Neutrophil (primary cell): ENCODE data around the gene CD63.
A peak's percentile ranks its signal among the peaks of the same experiment; 100 is the strongest.

ENCODE experiments used
- H3K27ac ChIP-seq: fragments of 200-600 bp; sonication (generic); 2 replicates; pipeline ENCODE4 v1.5.1; 2016; ENCODE audit warnings: mild to moderate bottlenecking, moderate library complexity
- H3K27me3 ChIP-seq: fragments of 200-600 bp; sonication (generic); 2 replicates; pipeline ENCODE4 v1.6.0; 2016; ENCODE audit warnings: mild to moderate bottlenecking
- H3K36me3 ChIP-seq: fragments of 200-600 bp; sonication (generic); 2 replicates; pipeline ENCODE4 v1.5.1; 2017
- H3K4me1 ChIP-seq, 2 experiments: fragments of 200-600 bp in 1 of 2; sonication (generic) in 1 of 2; 1 replicate in 1 of 2; 2 replicates in 1 of 2; pipeline versions ENCODE4 v1.5.1 to v1.6.1; 2013 to 2016; ENCODE audit warnings: low read depth in 1 of 2, low read length in 1 of 2, mild to moderate bottlenecking in 1 of 2, moderate library complexity in 1 of 2; ENCODE audit not compliant: control insufficient read depth in 1 of 2, insufficient read depth in 1 of 2
- H3K4me3 ChIP-seq, 2 experiments: fragments of 200-600 bp in 1 of 2; sonication (generic) in 1 of 2; 1 replicate in 1 of 2; 2 replicates in 1 of 2; pipeline ENCODE4 v1.5.1; 2013 to 2016; ENCODE audit warnings: low read depth in 1 of 2, low read length in 1 of 2, mild to moderate bottlenecking in 1 of 2, moderate library complexity in 1 of 2
- H3K9me3 ChIP-seq: fragments of 200-600 bp; sonication (generic); 2 replicates; pipeline ENCODE4 v1.5.1; 2016
- TF ChIP-seq, protein P1 (sequence below): fragments of 200-600 bp; sonication (generic); IDR thresholded peaks from 2 replicates; pipeline ENCODE4 v1.5.1; 2016; ENCODE audit warnings: antibody characterized with exemption

Gene CD63

DNA sequence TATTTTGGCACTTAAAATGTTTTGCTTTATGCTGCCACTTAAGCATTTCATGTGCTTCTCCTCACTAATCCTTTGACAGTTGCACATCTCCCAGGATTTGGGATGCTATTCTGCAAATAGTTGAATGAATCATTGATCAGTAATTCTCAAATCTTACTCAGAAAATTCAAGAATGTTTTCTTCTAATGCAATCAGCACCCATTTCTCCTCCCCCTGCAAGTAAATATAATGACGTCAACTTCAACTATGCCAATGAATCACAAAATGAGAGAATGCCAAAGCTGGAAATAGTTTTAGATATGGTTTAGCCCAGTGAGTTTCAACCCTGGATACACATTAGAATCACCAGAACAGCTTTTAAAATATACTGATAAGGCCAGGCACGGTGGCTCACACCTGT, 15.1 kb downstream of the CD63 start:
- no peaks in the 10 kb centered on the region for H3K9me3 ChIP-seq
- H3K36me3 ChIP-seq, result peaks cover 4% of the 10 kb centered on the region
- no peak overlapping the region for H3K4me3 ChIP-seq
- TF ChIP-seq, protein P1, sequence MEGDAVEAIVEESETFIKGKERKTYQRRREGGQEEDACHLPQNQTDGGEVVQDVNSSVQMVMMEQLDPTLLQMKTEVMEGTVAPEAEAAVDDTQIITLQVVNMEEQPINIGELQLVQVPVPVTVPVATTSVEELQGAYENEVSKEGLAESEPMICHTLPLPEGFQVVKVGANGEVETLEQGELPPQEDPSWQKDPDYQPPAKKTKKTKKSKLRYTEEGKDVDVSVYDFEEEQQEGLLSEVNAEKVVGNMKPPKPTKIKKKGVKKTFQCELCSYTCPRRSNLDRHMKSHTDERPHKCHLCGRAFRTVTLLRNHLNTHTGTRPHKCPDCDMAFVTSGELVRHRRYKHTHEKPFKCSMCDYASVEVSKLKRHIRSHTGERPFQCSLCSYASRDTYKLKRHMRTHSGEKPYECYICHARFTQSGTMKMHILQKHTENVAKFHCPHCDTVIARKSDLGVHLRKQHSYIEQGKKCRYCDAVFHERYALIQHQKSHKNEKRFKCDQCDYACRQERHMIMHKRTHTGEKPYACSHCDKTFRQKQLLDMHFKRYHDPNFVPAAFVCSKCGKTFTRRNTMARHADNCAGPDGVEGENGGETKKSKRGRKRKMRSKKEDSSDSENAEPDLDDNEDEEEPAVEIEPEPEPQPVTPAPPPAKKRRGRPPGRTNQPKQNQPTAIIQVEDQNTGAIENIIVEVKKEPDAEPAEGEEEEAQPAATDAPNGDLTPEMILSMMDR, result no peak
- no peak overlapping the region for H3K27ac ChIP-seq
- no peaks in the 10 kb centered on the region for H3K27me3 ChIP-seq
- H3K4me1 ChIP-seq, result peaks cover 37 to 39% of the 10 kb centered on the region in 2 experiments

DNA sequence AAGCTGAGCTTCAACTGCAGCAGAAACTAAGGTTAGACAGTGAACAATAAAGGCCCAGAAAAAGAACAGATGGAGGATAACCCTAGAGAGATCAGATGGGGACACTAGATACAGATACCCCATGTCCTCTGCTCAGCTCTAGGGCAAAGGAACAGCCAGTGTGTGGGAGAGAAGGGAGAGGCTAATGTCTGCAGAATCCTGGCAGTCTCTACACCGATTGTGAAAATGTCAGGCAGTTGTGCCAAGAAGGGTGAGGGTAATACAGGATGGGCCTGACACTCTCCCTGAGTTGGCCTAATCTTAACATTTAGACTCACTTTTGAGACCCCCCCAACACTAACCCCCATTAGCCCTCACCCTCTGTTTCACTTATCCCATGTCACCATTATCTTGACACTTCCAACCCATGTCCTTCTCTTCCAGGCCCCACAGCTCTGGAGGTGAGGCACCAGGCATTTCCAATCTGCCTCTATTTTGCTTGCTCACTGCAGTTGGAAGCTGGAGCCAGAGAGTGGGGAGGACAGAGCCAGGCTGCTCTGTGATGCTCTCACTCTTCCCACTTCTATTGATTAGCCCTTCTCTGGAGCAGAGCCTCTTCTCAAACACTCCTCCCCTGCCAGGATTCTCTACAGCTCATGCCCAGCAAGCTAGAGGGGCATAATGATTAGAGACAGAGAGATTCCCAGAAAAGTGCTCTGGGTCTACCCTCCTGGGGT, 16.0 kb downstream of the CD63 start:
- no peaks in the 10 kb centered on the region for H3K36me3 ChIP-seq
- H3K9me3 ChIP-seq, result no peaks in the 10 kb centered on the region
- H3K27me3 ChIP-seq, result peaks cover 2% of the 10 kb centered on the region
- H3K4me3 ChIP-seq, result no peak overlapping the region
- TF ChIP-seq, protein P1, result no peak
- H3K4me1 ChIP-seq, result peaks cover 36 to 37% of the 10 kb centered on the region in 2 experiments
- H3K27ac ChIP-seq, result no peak overlapping the region

DNA sequence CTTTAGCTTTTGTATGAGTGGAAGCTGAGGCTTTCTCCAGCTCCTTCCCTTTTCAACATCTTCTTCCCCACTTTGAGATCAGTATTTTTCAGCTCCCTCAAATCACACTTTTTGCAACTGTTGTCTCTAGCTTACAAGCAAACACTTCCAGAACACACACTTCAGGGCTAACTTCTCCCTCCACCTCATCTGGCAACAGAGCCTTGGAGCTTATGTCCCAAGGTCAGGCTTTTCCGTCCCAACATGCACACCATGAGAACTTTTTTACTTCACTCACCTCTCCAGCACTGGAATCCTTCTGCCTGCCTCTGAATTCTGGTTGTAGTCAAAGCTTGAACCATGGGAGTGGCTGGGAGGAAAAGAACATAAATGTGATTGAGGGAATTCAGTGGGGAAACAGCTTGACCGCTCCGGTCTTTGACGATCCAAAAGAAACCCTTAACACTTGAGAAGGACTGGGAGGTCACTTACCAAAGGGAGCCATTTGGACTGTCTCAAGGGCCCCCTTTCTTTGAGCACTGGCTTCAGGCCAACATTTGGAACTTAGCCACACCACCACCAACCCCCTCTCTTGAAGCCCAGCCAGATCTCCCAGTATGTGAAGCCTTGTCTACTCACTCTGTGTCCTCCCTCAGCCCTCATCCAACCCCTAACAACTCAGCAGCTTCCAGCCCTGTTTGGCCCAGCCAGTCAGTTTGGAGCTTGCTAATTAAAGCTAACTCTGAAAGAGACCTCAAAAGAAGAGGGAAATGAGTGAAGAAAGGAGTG, 16.8 kb downstream of the CD63 start:
- peaks cover 11% of the 10 kb centered on the region for H3K27me3 ChIP-seq
- peaks cover 34 to 37% of the 10 kb centered on the region in 2 experiments for H3K4me1 ChIP-seq
- no peak overlapping the region for H3K4me3 ChIP-seq

DNA sequence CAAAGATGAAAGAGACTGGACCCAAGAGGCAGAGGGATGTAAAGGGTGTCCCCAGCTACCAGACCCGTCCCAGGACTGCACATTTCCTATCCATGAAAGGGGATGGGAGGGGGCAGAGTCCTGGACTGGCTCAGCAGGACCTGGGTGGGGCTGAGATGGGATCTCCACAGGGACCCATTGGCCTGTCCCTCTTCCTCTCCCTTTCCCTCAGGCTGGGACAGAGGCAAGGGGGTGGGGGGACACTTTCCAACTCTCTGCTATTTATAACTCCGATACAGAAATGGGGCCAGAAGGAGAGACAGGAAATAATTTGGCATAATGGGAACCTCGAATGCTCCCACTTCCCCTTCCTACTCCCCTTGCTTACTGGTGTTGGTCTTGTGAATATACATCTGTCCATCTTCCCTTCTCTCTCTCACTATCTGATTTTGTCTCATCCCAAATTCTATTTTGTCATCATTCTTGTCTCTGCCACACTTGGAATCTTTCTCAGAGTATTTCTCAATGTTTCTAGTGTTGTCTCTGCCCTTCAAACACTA, 20.0 kb downstream of the CD63 start:
- Histone ChIP-seq H3K9me3 (no peaks in the 10 kb centered on the region), H3K4me3 (peak overlapping the region; percentile 59 to 85), H3K4me1 (peaks cover 17 to 20% of the 10 kb centered on the region in 2 experiments), H3K27me3 (peaks cover 21% of the 10 kb centered on the region), H3K27ac (no peak overlapping the region), H3K36me3 (no peaks in the 10 kb centered on the region)
- TF ChIP-seq, protein P1, result no peak

More for the DNA sequence above, 16.8 kb downstream of the CD63 start:
- Histone ChIP-seq H3K36me3 (no peaks in the 10 kb centered on the region), H3K9me3 (no peaks in the 10 kb centered on the region), H3K27ac (no peak overlapping the region)
- TF ChIP-seq, protein P1, result no peak

DNA sequence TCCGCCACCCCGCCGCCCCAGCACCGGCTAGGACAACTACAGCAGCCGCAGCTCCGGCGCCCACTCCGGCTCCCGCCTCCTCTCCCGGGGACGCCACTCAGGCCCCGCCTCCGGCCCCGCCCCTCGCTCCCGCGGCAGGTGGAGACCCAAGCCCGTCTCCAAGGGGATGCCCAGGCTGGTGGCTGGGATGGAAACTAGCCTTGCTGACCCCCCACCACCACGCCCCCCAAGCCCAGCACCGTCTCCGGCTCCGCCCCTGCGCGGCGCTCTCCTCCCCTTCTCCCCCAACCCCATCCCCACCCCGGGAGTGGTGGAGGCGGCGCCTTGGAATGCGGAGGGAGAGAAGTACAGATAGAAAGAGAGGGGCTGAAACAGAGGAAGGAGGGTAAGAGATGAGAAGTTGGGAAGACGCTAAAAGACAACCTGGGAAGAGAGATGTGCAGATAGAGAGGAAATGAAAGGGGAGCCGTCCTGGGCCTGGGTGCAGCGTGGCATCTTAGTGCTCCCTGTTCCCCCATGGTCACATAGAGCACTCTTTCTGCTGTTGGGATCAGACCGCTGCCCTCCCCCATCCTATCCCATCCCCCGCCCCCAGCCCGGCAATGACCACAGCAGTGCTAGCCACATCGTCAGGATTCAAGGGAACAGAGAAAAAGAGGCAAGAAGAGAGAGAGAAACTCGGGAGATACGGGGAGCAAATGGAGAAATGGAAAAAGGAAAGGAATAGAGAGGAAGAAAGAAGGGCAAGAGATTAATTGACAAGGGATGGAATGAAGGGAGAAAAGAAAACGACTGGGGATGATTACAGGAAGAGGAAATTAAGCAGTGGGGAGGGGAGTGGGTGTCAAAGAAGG, 20.7 kb downstream of the CD63 start, which contains the start of gene ITGA7:
TSS of gene ITGA7 (minus strand) at position 64 of the 854 bp plus-strand sequence. CDS start 222 bp downstream, outside the sequence.
- Histone ChIP-seq H3K9me3 (no peaks in the 10 kb centered on the region), H3K27me3 (peaks cover 21% of the 10 kb centered on the region), H3K27ac (no peak within 1 kb of the TSS), H3K4me1 (peaks cover 17 to 20% of the 10 kb centered on the region in 2 experiments), H3K36me3 (no peaks in the 10 kb centered on the region), H3K4me3 (peak within 1 kb of the TSS; percentile 59 to 85)
- TF ChIP-seq, protein P1, result no peak
